Stomach (tissue), 9 donors: ENCODE data around the gene TBX4. TPM values are rescaled to one million over a fixed set of nuclear protein-coding genes. Genes with fewer than 3 reads are reported as not detected.

Experiments used
- DNase-seq, 2 donors: peaks; one replicate each; pipeline versions ENCODE4 v3.0.0 to v3.0.0-alpha.2; 2013 to 2019
- H3K27ac ChIP-seq, 5 donors: fragments of 200-600 bp in 4 of 5; sonication (generic) in 4 of 5; one replicate each; pipeline ENCODE4 v1.5.1; 2013 to 2019; ENCODE audit warnings: mild to moderate bottlenecking in 1 of 5, moderate library complexity in 1 of 5
- H3K27me3 ChIP-seq, 3 donors: fragments of 200-600 bp; sonication (generic); one replicate each; pipeline ENCODE4 v1.5.1; 2017 to 2019; ENCODE audit warnings: mixed run types in 1 of 3
- H3K36me3 ChIP-seq, 4 donors: fragments of 200-600 bp; sonication (generic); 1 replicate in 3 of 4; 2 replicates in 1 of 4; pipeline ENCODE4 v1.5.1; 2016 to 2019
- H3K4me1 ChIP-seq, 4 donors: fragments of 200-600 bp; sonication (generic); one replicate each; pipeline ENCODE4 v1.5.1; 2016 to 2019
- H3K4me3 ChIP-seq, 4 donors: fragments of 200-600 bp; sonication (generic) in 3 of 4; one replicate each; pipeline ENCODE4 v1.5.1; 2016 to 2019; ENCODE audit warnings: mild to moderate bottlenecking in 1 of 4
- H3K9me3 ChIP-seq, 4 donors: fragments of 200-600 bp; sonication (generic); one replicate each; pipeline ENCODE4 v1.5.1; 2016 to 2019
- CTCF ChIP-seq, 7 experiments: fragments of 450-650 bp in 4 of 7; fragments of 200-600 bp in 3 of 7; sonication (generic) in 3 of 7; IDR thresholded peaks; one replicate each; pipeline ENCODE4 v1.5.1; 2016 to 2019; ENCODE audit warnings: antibody characterized with exemption in 7 of 7, control low read depth in 2 of 7, mild to moderate bottlenecking in 1 of 7
- EP300 ChIP-seq: sonication (generic); formaldehyde crosslinking; IDR thresholded peaks from one replicate; pipeline ENCODE4 v1.6.1; 2017; ENCODE audit warnings: antibody characterized with exemption
- POLR2A ChIP-seq, 4 donors: fragments of 450-650 bp; IDR thresholded peaks; one replicate each; pipeline ENCODE4 v1.6.1; 2016; ENCODE audit warnings: antibody characterized with exemption in 4 of 4, control low read depth in 2 of 4, mild to moderate bottlenecking in 1 of 4, moderate library complexity in 1 of 4
- POLR2AphosphoS5 ChIP-seq, 3 donors: sonication (generic); formaldehyde crosslinking; IDR thresholded peaks; one replicate each; pipeline ENCODE4 v1.6.1; 2016; ENCODE audit warnings: antibody characterized with exemption in 3 of 3
- WGBS, 5 donors: extraction: QIAGEN DNeasy Blood & Tissue Kit in 3 of 5; methylation state at CpG; one replicate each; pipeline versions ENCODE4 v1.1.5 to v1.1.7; 2013 to 2018; 5-methylcytosine and 5-hydroxymethylcytosine counted together
- intact Hi-C: fragments of 100-400 bp; cut with DNase I; formaldehyde crosslinking; loops from one replicate; pipeline ENCODE4 v1.15.1; 2023; ENCODE audit warnings: low total_unique reads
- polyA plus RNA-seq, 3 donors: library from polyadenylated mRNA; stranded (reverse); fragments of 200-250 nt; gene quantifications; one replicate each; pipeline ENCODE4 v1.2.3, GENCODE V29; 2013
- total RNA-seq, 5 donors: library from RNA; depleted of rRNA; stranded (reverse); fragments of >200 nt; gene quantifications; one replicate each; pipeline versions ENCODE4 v1.1.0 to v1.2.3, GENCODE V29; 2014 to 2016
- donor health status: healthy with polysubstance abuse.
- donor health status: Bipolar disorder and iron deficiency.
- donor health status: healthy.

The TBX4 gene
- total and polyA plus RNA-seq, 8 donors: 0.08 to 0.73 TPM; not detected in 6

GRCh38 chr17:61488878-61489718 lies 36.9 kb downstream of the TBX4 start:
- DNase-seq: peak; percentile 55 to 61
- intact Hi-C loops: no loop called here
- no peaks in the 10 kb centered on the region for H3K9me3 ChIP-seq
- no peak overlapping the region for H3K4me3 ChIP-seq
- no peak overlapping the region for H3K27ac ChIP-seq
- H3K4me1 ChIP-seq: peaks cover 0 to 4% (median 2%) of the 10 kb centered on the region in 4 donors
- H3K27me3 ChIP-seq: peaks cover 0 to 9% (median 0%) of the 10 kb centered on the region in 3 donors
- TF ChIP-seq CTCF (IDR thresholded peaks at IDR 0.05) (no peak), POLR2A (IDR thresholded peaks at IDR 0.05) (no peak), EP300 (no peak), POLR2AphosphoS5 (IDR thresholded peaks at IDR 0.05) (no peak)
- 49 to 73% (median 54%) methylated on average over 15 to 16 of the region's 16 CpGs for WGBS, 5 donors
- no peaks in the 10 kb centered on the region for H3K36me3 ChIP-seq

- peaks cover 0 to 9% (median 0%) of the 10 kb centered on the region in 3 donors for H3K27me3 ChIP-seq
- WGBS, 5 donors: 88 to 93% (median 90%) methylated on average over 12 of the region's 12 CpGs
- no peak for TF ChIP-seq POLR2AphosphoS5 (IDR thresholded peaks at IDR 0.05)
- no peak for TF ChIP-seq POLR2A (IDR thresholded peaks at IDR 0.05)
- TF ChIP-seq CTCF (IDR thresholded peaks at IDR 0.05): no peak
- TF ChIP-seq EP300: no peak
- peak in 1 of 2 donors; percentile 13 for DNase-seq
- no peak overlapping the region for H3K4me3 ChIP-seq
- no peaks in the 10 kb centered on the region for H3K9me3 ChIP-seq
- H3K27ac ChIP-seq: no peak overlapping the region
- intact Hi-C loops: no loop called here
- H3K4me1 ChIP-seq: peaks cover 0 to 4% (median 2%) of the 10 kb centered on the region in 4 donors
- H3K36me3 ChIP-seq: no peaks in the 10 kb centered on the region
Measured at GRCh38 chr17:61489719-61490490, 37.7 kb downstream of the TBX4 start.

GRCh38 chr17:61490540-61490975 lies 38.3 kb downstream of the TBX4 start:
- H3K4me3 ChIP-seq: no peak overlapping the region
- peaks cover 0 to 7% (median 0%) of the 10 kb centered on the region in 3 donors for H3K27me3 ChIP-seq
- peaks cover 0 to 4% (median 2%) of the 10 kb centered on the region in 4 donors for H3K4me1 ChIP-seq
- H3K27ac ChIP-seq: no peak overlapping the region
- H3K9me3 ChIP-seq: no peaks in the 10 kb centered on the region
- peak in 1 of 2 donors; percentile 8 for DNase-seq
- intact Hi-C loops: no loop called here
- no peaks in the 10 kb centered on the region for H3K36me3 ChIP-seq
- TF ChIP-seq POLR2A (IDR thresholded peaks at IDR 0.05) (no peak), EP300 (no peak), POLR2AphosphoS5 (IDR thresholded peaks at IDR 0.05) (no peak), CTCF (IDR thresholded peaks at IDR 0.05) (no peak)
- WGBS, 5 donors: 68 to 84% (median 75%) methylated on average over 5 of the region's 5 CpGs

- peaks cover 0 to 4% (median 2%) of the 10 kb centered on the region in 4 donors for H3K4me1 ChIP-seq
- DNase-seq: no peak
- no peaks in the 10 kb centered on the region for H3K27me3 ChIP-seq
- TF ChIP-seq EP300: no peak
- no peak for TF ChIP-seq POLR2A (IDR thresholded peaks at IDR 0.05)
- no peak for TF ChIP-seq CTCF (IDR thresholded peaks at IDR 0.05)
- TF ChIP-seq POLR2AphosphoS5 (IDR thresholded peaks at IDR 0.05): no peak
- H3K36me3 ChIP-seq: no peaks in the 10 kb centered on the region
- intact Hi-C loops: no loop called here
- H3K4me3 ChIP-seq: no peak overlapping the region
- H3K9me3 ChIP-seq: no peaks in the 10 kb centered on the region
- 82 to 91% (median 88%) methylated on average over 3 of the region's 3 CpGs for WGBS, 5 donors
- H3K27ac ChIP-seq: no peak overlapping the region
Measured at GRCh38 chr17:61491981-61492380, 39.8 kb downstream of the TBX4 start.
